Measurements from ENCODE around the gene TUBGCP3. TPM values are rescaled to one million over a fixed set of nuclear protein-coding genes. Genes with fewer than 3 reads are reported as not detected.

TUBGCP3 gene
- total RNA-seq, 2 donors from 2014 or later = 26.7 to 30.0 TPM

- ATAC-seq = no peak
- intact Hi-C loops (cut with DNase I) = no loop called here
- WGBS, 2 donors = 58 to 68% methylated on average over 6 of the region's 6 CpGs
These were observed 1.5 kb downstream of the TUBGCP3 start for GRCh38 chr13:112586334-112586960.

GRCh38 chr13:112583592-112584277 is 4.2 kb downstream of the TUBGCP3 start:
- H3K4me1 ChIP-seq = peaks cover 28% of the 10 kb centered on the region
- TF ChIP-seq POLR2A (IDR thresholded peaks at IDR 0.05) (no peak), CTCF (IDR thresholded peaks at IDR 0.05) (no peak)
- 72 to 81% methylated on average over 11 of the region's 11 CpGs for WGBS, 2 donors
- peak overlapping the region in 1 of 4 donors; percentile 47 for H3K27ac ChIP-seq
- no peaks in the 10 kb centered on the region for H3K27me3 ChIP-seq
- H3K9me3 ChIP-seq = no peaks in the 10 kb centered on the region
- intact Hi-C loops (cut with DNase I) = no loop called here
- DNase-seq = peak in 1 of 4 donors; percentile 68
- ATAC-seq = no peak
- H3K4me3 ChIP-seq = no peak overlapping the region
- H3K36me3 ChIP-seq (replicated peaks in 1 of 2; ENCODE audit: insufficient read depth in 1 of 2, low read depth in 2 of 2) = no peaks in the 10 kb centered on the region

More at GRCh38 chr13:112586334-112586960, 1.5 kb downstream of the TUBGCP3 start:
- no peak for DNase-seq
- Histone ChIP-seq H3K4me1 (peaks cover 34% of the 10 kb centered on the region), H3K9me3 (no peaks in the 10 kb centered on the region), H3K27ac (peak overlapping the region; percentile 4 to 97 (median 94)), H3K27me3 (no peaks in the 10 kb centered on the region), H3K36me3 (replicated peaks in 1 of 2; ENCODE audit: insufficient read depth in 1 of 2, low read depth in 2 of 2) (no peaks in the 10 kb centered on the region), H3K4me3 (no peak overlapping the region)
- TF ChIP-seq POLR2A (IDR thresholded peaks at IDR 0.05) (no peak), CTCF (IDR thresholded peaks at IDR 0.05) (no peak)

GRCh38 chr13:112582263-112582662 is 5.7 kb downstream of the TUBGCP3 start:
- H3K9me3 ChIP-seq = no peaks in the 10 kb centered on the region
- intact Hi-C loops (cut with DNase I) = no loop called here
- DNase-seq = no peak
- ATAC-seq = peak; percentile 39
- peak overlapping the region in 2 of 4 donors; percentile 25 to 41 for H3K27ac ChIP-seq
- no peak overlapping the region for H3K4me3 ChIP-seq
- WGBS, 2 donors = 49 to 51% methylated on average over 8 to 9 of the region's 9 CpGs
- TF ChIP-seq POLR2A (IDR thresholded peaks at IDR 0.05) (no peak), CTCF (IDR thresholded peaks at IDR 0.05) (no peak)
- no peaks in the 10 kb centered on the region for H3K36me3 ChIP-seq (replicated peaks in 1 of 2; ENCODE audit: insufficient read depth in 1 of 2, low read depth in 2 of 2)
- no peaks in the 10 kb centered on the region for H3K27me3 ChIP-seq
- H3K4me1 ChIP-seq = peaks cover 23% of the 10 kb centered on the region

- Histone ChIP-seq H3K36me3 (replicated peaks in 1 of 2; ENCODE audit: insufficient read depth in 1 of 2, low read depth in 2 of 2) (no peaks in the 10 kb centered on the region), H3K4me1 (peaks cover 23% of the 10 kb centered on the region), H3K27me3 (no peaks in the 10 kb centered on the region), H3K9me3 (no peaks in the 10 kb centered on the region), H3K27ac (no peak overlapping the region), H3K4me3 (no peak overlapping the region)
- intact Hi-C loops (cut with DNase I) = no loop called here
- TF ChIP-seq CTCF (IDR thresholded peaks at IDR 0.05) = no peak
- TF ChIP-seq POLR2A (IDR thresholded peaks at IDR 0.05) = no peak
- WGBS, 2 donors = 86% methylated on average over 3 of the region's 3 CpGs
- DNase-seq = no peak
- ATAC-seq = no peak
These were observed 7.0 kb downstream of the TUBGCP3 start for GRCh38 chr13:112580912-112581311.
